Stimulated activated CD4-positive, alpha-beta T cell treated with anti-CD3 and anti-CD28 coated beads, Interleukin-12 subunit alpha, Interleukin-12 subunit beta, amount 100 ng/mL, for 4 hours (primary cell): ENCODE measurements around the gene ALDH1B1.
"Not testable (repeated sequence)": the region's sequence is repeated elsewhere in the genome, so short reads cannot be mapped to it uniquely, and the experiment has no call there.

ENCODE experiments used
- DNase-seq: peaks from one replicate; pipeline ENCODE4 v3.0.0-alpha.2; 2020

Gene ALDH1B1

GRCh38 chr9:38362852-38363588 is 29.5 kb upstream of the ALDH1B1 start:
- no peak for DNase-seq

DNA sequence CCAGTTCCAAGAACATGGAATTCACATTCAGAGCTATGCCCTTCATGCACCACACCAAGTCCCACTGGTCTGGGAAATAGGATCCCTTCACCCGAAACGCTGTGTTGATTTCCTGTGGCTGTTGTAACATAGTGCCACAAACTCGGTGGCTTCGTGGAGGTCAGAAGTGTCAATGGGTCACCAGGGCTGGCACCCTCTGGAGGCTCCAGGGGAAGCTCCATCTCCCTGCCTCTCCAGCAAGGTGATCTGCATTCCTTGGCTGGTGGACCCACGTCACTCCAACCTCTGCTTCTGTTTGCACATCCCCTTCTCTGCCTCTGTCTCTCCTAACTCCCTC is 28.9 kb upstream of the ALDH1B1 start:
- no peak for DNase-seq

GRCh38 chr9:38367898-38368297 is 24.6 kb upstream of the ALDH1B1 start:
- DNase-seq = no peak

GRCh38 chr9:38368731-38369130 is 23.8 kb upstream of the ALDH1B1 start:
- no peak for DNase-seq

- DNase-seq = no peak
Observed at GRCh38 chr9:38370176-38370575, 22.3 kb upstream of the ALDH1B1 start.

DNA sequence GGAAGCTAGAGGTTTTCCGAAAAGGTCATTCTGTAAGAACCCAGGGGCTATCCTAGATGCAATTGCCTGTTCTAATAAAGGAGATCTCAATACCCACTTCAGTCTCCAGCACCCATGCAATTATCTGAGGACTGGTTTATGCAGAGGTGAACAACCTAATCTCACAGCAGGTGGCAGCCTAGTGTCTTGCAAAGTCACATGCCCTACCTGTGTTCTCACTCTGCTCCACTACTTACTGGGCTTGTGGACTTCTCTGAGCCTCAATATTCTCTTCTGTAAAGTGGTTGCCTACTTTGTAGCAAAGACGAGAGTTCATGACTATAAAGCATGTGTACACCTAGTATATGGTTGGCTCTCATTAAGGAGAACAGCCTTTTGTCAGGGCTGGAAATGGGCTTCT is 21.0 kb upstream of the ALDH1B1 start:
- no peak for DNase-seq

DNA sequence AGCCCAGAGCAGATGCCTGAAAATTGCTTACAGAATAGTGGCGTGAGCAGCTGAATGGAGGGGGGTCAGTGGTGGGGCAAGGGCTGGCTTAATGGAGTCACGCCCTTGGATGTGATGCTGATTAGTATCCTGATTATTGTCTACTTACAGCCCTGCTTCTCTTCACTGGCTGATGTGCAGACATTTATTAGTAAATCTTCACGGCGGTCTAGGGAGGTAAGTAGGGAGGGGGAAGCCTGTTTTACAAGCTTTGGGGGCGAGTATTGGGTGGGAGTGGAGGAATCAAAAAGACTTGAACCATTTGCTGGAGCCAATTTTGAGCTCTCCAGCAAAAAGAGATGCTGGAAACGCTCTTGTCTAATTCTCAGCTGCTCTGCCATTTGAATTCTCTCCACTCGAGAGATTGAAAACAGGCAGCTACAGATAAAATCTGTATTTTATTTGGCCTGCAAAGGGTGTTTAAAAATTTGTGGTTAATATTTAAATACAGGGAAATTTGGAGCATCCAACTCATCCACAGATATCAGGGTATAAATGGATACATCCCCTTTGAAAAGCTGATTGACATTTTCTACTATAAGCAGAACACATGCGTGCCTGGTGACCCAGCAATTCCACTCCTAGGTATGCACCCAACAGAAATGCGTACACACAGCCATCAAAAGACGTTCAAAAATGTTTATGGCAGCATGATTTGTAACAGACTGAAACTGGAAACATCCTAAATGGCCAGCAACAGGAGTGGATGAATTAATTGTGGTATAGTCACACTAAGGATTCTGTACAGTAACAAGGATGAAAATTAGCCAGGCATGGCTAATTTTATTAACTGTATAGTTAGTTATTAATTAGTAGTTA is 19.5 kb upstream of the ALDH1B1 start:
- no peak for DNase-seq

GRCh38 chr9:38373679-38374078 is 18.8 kb upstream of the ALDH1B1 start:
- no peak for DNase-seq

DNA sequence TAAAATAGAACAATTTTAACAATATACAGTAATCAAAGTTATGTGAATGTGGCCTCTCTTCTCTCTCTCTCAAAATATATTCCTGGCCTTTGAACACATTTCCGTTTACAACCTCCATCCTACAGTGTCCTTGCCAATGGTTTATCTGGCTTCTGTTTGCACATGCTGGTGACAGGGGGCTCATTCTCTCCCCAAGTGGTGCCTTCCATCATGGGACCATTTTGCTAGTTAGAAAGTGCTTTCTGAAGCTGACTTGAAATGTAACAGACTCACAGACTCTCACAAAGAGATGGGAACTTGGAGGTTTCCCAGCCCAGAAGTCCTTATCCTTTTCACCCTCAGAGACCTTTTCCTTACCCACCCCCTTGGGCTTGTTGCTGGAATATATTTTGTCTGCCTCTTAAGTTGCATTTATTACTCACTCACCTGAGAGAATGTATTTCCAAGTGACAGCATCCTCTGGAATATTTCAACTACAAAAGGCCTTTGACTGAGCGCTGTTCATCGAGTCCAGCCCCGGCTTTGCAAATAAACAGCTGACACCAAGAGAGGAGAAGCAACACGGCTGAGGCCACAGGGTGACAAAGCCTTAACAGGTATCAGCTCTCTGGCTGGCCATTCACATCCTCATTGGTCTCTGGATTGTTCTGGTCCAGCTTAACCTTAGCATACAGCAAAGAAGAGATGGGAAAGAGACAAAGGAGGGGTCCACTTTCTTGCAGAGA is 17.5 kb upstream of the ALDH1B1 start:
- no peak for DNase-seq

DNA sequence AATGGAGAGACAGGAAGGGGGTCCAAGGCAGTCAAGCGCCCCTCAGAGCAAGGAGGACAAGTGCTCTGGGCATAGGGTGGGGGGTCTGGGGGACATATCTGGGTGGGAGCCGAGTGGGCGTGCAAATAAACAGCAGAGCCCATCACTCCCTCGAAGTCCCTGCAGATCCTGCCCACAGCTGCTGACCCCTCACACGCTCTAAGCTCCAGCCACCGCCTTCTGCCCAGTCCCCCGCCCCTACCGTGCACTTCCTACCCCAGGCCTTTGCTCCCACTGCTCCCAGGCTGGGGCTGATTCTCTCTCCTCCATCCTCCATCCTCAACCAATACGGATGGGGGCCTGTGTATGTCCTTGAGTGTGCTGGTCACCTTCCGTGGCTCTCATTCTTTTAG is 16.9 kb upstream of the ALDH1B1 start:
- DNase-seq = no peak

GRCh38 chr9:38376021-38376670 is 16.4 kb upstream of the ALDH1B1 start:
- DNase-seq = no peak

- not testable (repeated sequence) for DNase-seq
Observed at GRCh38 chr9:38377336-38378083, 15.0 kb upstream of the ALDH1B1 start.

DNA sequence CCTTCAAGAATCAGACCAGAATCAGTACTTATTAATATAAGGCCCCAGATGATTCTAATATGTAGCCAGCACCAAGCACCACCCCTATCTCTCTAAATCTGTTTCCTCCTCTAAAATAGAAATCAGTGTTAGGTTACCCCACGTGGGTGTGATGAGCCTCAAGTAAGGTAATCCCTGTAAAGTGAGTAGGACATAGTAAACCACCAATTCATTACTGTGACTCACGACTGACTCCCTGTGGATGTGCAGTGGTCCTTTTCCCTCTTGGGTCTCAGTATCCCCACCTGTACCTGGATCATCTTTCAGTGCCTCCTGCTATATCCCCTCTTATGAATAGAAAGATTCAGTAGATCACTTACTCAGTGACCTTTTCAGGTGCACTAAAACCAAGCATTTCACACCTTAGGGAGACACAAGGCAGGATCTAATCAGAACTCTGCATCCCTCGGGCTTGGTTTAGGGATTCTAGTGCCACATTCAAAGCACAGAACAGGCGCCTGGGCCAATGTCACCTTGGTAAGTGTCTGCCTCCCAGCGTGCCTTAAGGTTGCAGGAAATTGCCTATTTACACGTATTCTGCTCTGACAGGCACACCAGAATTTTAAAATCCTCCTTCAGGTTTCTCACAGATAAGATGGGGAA is 12.2 kb upstream of the ALDH1B1 start:
- DNase-seq = no peak

DNA sequence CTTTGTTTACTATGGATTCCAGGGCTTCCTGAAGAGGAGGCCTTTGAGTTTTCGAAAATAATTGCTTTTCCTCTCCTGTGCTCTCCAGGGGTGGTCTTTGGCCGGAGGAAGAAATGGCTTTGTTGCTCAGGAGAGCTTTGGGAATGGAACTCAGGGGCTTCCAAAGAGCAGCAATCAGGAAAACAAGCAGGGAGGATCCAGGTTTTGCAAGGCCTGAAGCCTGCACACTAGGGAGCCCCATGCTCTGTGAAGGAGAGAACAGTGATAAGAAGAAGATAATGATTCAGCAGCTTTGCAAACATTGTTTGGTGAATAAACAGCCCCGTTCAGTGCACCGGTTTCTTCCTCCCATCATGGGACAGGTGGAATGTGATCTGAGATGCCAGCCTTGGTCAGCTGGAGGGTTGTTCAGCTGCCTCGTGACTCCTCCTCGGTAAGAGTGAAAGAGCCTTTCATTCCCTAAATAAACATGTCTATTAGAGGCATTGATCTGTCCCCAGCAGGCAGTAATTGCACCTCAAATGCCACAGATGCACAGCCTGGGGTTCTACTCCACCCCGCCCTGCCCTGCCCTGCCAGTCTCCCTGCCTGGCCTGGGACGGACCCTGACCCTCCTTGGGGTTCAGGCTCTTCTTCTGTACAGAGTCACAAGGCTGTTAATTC is 11.5 kb upstream of the ALDH1B1 start:
- no peak for DNase-seq

- DNase-seq = no peak
Observed at GRCh38 chr9:38382141-38382540, 10.4 kb upstream of the ALDH1B1 start.

DNA sequence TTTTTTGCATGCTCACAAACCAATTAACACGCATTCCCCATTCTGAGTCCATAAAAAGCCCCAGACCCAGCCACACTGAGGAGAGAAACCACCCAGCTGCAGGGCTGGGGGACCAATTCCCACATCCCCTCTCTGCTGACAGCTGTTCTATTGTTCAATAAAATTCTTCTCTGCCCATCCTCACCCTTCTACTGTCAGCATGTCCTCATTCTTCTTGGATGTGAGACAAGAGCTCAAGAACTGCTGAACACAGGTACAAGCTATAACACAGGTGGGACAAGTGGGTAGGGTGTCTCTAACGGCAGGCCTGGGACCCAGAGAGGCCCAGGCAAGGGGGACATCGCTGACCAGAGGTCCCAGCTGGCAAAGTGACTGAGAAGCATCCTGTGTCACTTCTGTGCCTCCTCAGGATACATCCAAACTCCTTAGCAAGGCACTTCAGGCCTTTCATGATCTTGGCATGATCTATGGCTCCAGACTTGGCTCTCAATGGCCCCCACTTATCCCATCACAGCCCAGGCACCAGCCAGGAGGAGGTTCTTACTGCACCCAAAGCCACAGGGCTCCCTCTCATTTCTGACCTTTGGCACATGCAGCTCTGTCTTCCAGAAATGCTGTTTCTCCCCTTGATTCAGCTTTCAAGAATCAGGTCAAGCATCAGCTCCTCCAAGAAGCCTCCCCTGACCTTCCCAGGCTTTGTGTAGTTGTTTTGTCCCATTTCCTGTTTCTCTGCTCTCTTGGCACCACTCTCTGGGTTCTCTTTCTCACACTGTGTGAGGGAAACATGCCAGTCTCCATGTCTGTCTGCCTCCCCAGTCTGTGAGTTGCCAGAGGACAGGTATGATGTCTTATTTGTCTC is 7.3 kb upstream of the ALDH1B1 start:
- no peak for DNase-seq

- no peak for DNase-seq
Observed at GRCh38 chr9:38385896-38386295, 6.6 kb upstream of the ALDH1B1 start.

- DNase-seq = no peak
Observed at GRCh38 chr9:38386319-38386895, 6.1 kb upstream of the ALDH1B1 start.

DNA sequence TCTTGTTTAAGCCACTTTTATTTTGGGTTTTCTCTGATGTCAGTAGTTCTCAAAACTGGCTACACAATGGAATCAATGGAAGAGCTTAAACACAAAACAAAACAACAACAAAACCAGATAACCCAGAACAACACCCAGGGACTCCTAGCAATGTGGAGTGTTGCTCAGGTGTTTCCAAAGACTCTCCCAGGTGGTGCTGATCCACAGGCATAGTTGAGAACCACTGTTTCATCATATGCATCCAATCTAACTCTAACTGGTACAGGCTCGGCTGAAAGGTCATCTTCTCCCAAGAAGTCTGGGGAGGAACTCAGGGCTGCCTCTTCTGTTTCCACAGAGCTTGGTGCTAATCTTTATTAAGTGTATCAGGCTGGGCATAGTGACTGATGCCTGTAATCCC is 5.4 kb upstream of the ALDH1B1 start:
- no peak for DNase-seq

- DNase-seq = no peak
Observed at GRCh38 chr9:38387751-38388150, 4.8 kb upstream of the ALDH1B1 start.
